ENCODE measurements around the gene ENTHD1.

DNA sequence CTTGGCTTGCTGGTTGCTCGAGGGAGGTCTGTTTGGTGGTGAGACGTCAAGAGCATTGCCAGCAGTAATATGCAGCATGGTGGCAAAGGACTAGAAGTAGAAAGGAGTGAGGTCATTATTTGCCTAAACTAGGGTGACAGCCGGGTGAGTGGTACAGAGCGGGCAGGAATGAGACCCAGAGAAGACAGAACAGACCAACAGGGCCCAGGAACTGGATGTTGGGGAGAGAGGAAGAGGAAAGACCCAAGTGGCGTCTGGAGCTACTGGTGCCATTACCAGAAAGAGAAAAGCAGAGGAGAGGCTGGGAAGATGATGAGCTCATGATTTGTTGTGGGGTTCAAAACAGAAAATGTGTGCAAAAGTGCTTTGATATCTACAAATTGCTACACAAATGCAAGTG is 158.7 kb downstream of the ENTHD1 start:
- TF ChIP-seq POLR2A (IDR thresholded peaks at IDR 0.05) = no peak
- no peak for TF ChIP-seq POLR2AphosphoS5 (IDR thresholded peaks at IDR 0.05)
- TF ChIP-seq, protein P1, sequence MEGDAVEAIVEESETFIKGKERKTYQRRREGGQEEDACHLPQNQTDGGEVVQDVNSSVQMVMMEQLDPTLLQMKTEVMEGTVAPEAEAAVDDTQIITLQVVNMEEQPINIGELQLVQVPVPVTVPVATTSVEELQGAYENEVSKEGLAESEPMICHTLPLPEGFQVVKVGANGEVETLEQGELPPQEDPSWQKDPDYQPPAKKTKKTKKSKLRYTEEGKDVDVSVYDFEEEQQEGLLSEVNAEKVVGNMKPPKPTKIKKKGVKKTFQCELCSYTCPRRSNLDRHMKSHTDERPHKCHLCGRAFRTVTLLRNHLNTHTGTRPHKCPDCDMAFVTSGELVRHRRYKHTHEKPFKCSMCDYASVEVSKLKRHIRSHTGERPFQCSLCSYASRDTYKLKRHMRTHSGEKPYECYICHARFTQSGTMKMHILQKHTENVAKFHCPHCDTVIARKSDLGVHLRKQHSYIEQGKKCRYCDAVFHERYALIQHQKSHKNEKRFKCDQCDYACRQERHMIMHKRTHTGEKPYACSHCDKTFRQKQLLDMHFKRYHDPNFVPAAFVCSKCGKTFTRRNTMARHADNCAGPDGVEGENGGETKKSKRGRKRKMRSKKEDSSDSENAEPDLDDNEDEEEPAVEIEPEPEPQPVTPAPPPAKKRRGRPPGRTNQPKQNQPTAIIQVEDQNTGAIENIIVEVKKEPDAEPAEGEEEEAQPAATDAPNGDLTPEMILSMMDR (IDR thresholded peaks at IDR 0.05) = no peak
- no peak for TF ChIP-seq EP300 (IDR thresholded peaks at IDR 0.05)

All from stomach (tissue), 4 donors.